Mammary epithelial cell (primary cell): ENCODE results near the gene EXOC2.

Experiments
- EZH2 ChIP-seq: IDR thresholded peaks from 2 replicates; pipeline ENCODE4 v1.6.1; 2012; ENCODE audit warnings: low read length, inconsistent platforms, borderline replicate concordance
- TF ChIP-seq, protein P1 (sequence below), 2 donors: IDR thresholded peaks in 1 of 2; conservative IDR thresholded peaks in 1 of 2; 2 replicates each; pipeline ENCODE4 v1.5.1; 2011 to 2012; ENCODE audit warnings: inconsistent platforms in 2 of 2, low read length in 2 of 2, mild to moderate bottlenecking in 2 of 2, control low read depth in 1 of 2, low read depth in 1 of 2; ENCODE audit not compliant: insufficient read depth in 1 of 2; ENCODE audit errors: extremely low read depth in 1 of 2

DNA sequence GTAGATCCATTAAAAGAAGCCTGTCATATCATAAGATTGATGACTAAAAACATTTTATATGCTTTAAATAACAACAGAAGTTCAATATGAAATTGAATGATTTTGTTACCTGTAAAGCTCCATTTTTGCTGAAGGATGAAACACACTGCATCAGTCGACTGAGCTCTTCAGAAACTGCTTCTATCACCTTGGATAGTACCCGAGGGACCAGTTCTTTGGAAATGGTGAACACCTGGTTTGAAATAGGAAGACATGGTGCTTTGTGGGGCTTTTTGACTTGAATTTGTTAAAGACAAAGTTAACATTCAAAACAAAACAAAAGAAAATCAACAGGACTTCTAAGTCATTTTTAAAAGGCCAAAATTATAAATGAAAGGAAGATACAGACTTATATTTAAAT lies 195.7 kb downstream of the EXOC2 start:
- TF ChIP-seq, protein P1, sequence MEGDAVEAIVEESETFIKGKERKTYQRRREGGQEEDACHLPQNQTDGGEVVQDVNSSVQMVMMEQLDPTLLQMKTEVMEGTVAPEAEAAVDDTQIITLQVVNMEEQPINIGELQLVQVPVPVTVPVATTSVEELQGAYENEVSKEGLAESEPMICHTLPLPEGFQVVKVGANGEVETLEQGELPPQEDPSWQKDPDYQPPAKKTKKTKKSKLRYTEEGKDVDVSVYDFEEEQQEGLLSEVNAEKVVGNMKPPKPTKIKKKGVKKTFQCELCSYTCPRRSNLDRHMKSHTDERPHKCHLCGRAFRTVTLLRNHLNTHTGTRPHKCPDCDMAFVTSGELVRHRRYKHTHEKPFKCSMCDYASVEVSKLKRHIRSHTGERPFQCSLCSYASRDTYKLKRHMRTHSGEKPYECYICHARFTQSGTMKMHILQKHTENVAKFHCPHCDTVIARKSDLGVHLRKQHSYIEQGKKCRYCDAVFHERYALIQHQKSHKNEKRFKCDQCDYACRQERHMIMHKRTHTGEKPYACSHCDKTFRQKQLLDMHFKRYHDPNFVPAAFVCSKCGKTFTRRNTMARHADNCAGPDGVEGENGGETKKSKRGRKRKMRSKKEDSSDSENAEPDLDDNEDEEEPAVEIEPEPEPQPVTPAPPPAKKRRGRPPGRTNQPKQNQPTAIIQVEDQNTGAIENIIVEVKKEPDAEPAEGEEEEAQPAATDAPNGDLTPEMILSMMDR (conservative IDR thresholded peaks at IDR 0.05 in 1 of 2, IDR thresholded peaks at IDR 0.05 in 1 of 2; ENCODE audit: extremely low read depth in 1 of 2, insufficient read depth in 1 of 2, low read depth in 1 of 2, low read length in 2 of 2) = no peak
- no peak for TF ChIP-seq EZH2
